ENCODE results near the gene DYNLT5.

GRCh38 chr1:66737836-66738235 lies 14.4 kb upstream of the DYNLT5 start:
- TF ChIP-seq CTCF (conservative IDR thresholded peaks at IDR 0.05) (no peak), EZH2 (IDR thresholded peaks at IDR 0.05; ENCODE audit: low read depth) (no peak)
